H1 (cell line): ENCODE data around the gene PGAP3. TPM values are rescaled to one million over a fixed set of nuclear protein-coding genes. Genes with fewer than 3 reads are reported as not detected.

Source experiments
- EP300 ChIP-seq, 2 experiments: IDR thresholded peaks; 1 replicate in 1 of 2; 2 replicates in 1 of 2; pipeline ENCODE4 v1.6.1; 2011 to 2012; ENCODE audit warnings: low read depth in 2 of 2, low read length in 2 of 2, mild to moderate bottlenecking in 2 of 2, borderline replicate concordance in 1 of 2, inconsistent platforms in 1 of 2, moderate library complexity in 1 of 2
- MAFK ChIP-seq: IDR thresholded peaks from 2 replicates; pipeline ENCODE4 v1.6.1; 2012; ENCODE audit warnings: low read depth, mild to moderate bottlenecking, improper control_type of control experiment, low read length
- MAX ChIP-seq: IDR thresholded peaks from 2 replicates; pipeline ENCODE4 v1.6.1; 2012; ENCODE audit warnings: inconsistent platforms
- POLR2A ChIP-seq, 2 experiments: IDR thresholded peaks; 1 replicate in 1 of 2; 2 replicates in 1 of 2; pipeline ENCODE4 v1.6.1; 2011; ENCODE audit warnings: low read depth in 2 of 2, low read length in 2 of 2, mild to moderate bottlenecking in 2 of 2; ENCODE audit errors: control extremely low read depth in 1 of 2
- RFX5 ChIP-seq: IDR thresholded peaks from 2 replicates; pipeline ENCODE4 v1.6.1; 2011; ENCODE audit warnings: low read depth, low read length, improper control_type of control experiment, borderline replicate concordance
- TAF1 ChIP-seq: IDR thresholded peaks from 2 replicates; pipeline ENCODE4 v1.6.1; 2011; ENCODE audit warnings: mild to moderate bottlenecking, low read depth, low read length
- polyA plus RNA-seq, 7 experiments: library from polyadenylated mRNA; depleted of rRNA in 3 of 7; stranded (reverse) in 5 of 7; unstranded in 2 of 7; fragments of >200 nt in 5 of 7; fragments of 200-250 nt in 2 of 7; gene quantifications; 1 replicate in 5 of 7; 2 replicates in 1 of 7; 4 replicates in 1 of 7; pipeline versions ENCODE4 v1.2.1 to v1.2.3, GENCODE V29; 2011 to 2013; ENCODE audit warnings: missing spikeins in 2 of 7, mixed read lengths in 2 of 7
- total RNA-seq: library from RNA; stranded (reverse); fragmentation: NEBNext Ultra II Directional; extraction: Animal tissue kit (Norgen Biotek cat#: 25700); gene quantifications from 2 replicates; pipeline ENCODE4 v1.2.1, GENCODE V29; 2021

The PGAP3 gene
- total and polyA plus RNA-seq, 2 of the 8 experiments (the other 6 are each of a cell fraction or from before 2014, with no cell fraction given), result 21.0 to 30.7 TPM

GRCh38 chr17:39674702-39675389 is 13.0 kb downstream of the PGAP3 start (continued):
- no peak for TF ChIP-seq EP300 (IDR thresholded peaks at IDR 0.05; ENCODE audit: borderline replicate concordance in 1 of 2, low read depth in 2 of 2, low read length in 2 of 2)
- TF ChIP-seq MAFK, result no peak
- no peak for TF ChIP-seq MAX
- TF ChIP-seq POLR2A (IDR thresholded peaks at IDR 0.05; ENCODE audit: control extremely low read depth in 1 of 2, low read depth in 2 of 2, low read length in 2 of 2), result no peak
- no peak for TF ChIP-seq TAF1
- no peak for TF ChIP-seq RFX5
